ENCODE data around the gene GOLGA6D. TPM values are rescaled to one million over a fixed set of nuclear protein-coding genes. Genes with fewer than 3 reads are reported as not detected.
A peak's percentile ranks its signal among the peaks of the same experiment; 100 is the strongest.
"Not testable (repeated sequence)": the region's sequence is repeated elsewhere in the genome, so short reads cannot be mapped to it uniquely, and the experiment has no call there.

The GOLGA6D gene
- total RNA-seq, 1 donor from 2014 or later = not detected

DNA sequence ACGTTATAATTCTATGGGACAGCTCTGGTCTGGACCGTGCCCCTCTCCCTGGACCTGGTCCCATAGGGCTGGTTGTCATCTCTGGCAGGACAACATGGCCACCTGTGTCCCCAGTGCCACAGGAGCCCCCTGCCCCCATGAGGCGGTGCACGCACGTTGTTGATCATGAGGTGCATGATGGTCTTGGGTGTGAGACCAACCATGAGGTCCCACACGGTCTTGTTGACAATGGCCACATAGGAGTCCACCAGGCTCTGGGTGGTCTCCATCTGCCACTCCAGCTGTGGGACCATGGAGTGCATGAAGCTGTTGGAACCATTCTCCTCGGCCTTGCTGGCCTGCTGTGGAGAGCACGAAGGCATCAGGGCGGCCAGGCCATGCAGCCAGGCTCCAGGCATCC, 19.7 kb downstream of the GOLGA6D start:
- no peak for ATAC-seq
- Histone ChIP-seq H3K9me3 (no peaks in the 10 kb centered on the region), H3K27me3 (ENCODE audit: low read depth) (peaks cover 5% of the 10 kb centered on the region), H3K36me3 (no peaks in the 10 kb centered on the region), H3K4me1 (no peaks in the 10 kb centered on the region), H3K27ac (no peak overlapping the region), H3K4me3 (no peak overlapping the region)
- intact Hi-C loops (cut with DNase I) = no loop called here
- no peak for DNase-seq
- TF ChIP-seq, protein P1, sequence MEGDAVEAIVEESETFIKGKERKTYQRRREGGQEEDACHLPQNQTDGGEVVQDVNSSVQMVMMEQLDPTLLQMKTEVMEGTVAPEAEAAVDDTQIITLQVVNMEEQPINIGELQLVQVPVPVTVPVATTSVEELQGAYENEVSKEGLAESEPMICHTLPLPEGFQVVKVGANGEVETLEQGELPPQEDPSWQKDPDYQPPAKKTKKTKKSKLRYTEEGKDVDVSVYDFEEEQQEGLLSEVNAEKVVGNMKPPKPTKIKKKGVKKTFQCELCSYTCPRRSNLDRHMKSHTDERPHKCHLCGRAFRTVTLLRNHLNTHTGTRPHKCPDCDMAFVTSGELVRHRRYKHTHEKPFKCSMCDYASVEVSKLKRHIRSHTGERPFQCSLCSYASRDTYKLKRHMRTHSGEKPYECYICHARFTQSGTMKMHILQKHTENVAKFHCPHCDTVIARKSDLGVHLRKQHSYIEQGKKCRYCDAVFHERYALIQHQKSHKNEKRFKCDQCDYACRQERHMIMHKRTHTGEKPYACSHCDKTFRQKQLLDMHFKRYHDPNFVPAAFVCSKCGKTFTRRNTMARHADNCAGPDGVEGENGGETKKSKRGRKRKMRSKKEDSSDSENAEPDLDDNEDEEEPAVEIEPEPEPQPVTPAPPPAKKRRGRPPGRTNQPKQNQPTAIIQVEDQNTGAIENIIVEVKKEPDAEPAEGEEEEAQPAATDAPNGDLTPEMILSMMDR (IDR thresholded peaks at IDR 0.05) = no peak

DNA sequence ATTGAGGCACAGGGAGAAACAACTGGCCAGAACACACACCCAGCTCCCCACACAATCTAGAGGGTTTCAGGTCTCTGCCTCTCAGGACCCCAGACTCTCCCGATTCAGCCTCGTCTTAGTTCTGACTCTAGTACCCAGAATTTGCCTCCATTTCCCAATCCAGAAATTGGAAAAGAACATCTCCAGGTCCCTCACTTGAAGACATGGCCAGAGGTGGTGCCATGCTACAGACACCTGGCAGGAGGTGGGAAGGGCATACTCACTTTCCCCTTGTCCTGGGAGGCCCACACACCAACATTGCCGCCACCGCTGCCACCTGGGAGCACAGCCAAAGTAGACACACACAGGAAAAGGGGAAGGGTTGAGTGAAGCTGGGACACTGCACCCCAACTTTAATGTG, 20.1 kb downstream of the GOLGA6D start:
- intact Hi-C loops (cut with DNase I); H3K27me3 ChIP-seq (ENCODE audit: low read depth); H3K27ac ChIP-seq: not testable (repeated sequence)

DNA sequence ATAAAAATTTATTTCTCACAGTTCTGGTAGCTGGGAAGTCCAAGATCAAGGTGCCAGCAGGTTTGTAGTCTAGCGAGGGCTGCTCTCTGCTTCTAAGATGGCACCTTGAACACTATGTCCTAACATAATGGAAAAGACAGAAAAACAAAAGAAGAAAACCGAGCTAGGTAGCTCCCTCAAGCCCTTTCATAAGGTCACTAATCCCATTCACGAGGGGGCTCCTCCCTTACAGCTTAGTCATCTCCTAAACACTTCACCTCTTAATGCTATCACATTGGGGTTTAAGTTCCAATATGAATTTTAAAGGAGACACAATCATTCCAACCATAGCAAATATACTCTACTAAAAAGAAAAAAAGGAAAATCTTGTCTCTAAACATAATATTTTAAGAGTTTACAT, 23.6 kb downstream of the GOLGA6D start:
- H3K4me3 ChIP-seq = no peak overlapping the region
- peaks cover 10% of the 10 kb centered on the region for H3K27me3 ChIP-seq (ENCODE audit: low read depth)
- intact Hi-C loops (cut with DNase I) = no loop called here
- no peaks in the 10 kb centered on the region for H3K9me3 ChIP-seq
- TF ChIP-seq, protein P1 (IDR thresholded peaks at IDR 0.05) = no peak
- DNase-seq (no peak), ATAC-seq (no peak)
- no peak overlapping the region for H3K27ac ChIP-seq
- no peaks in the 10 kb centered on the region for H3K36me3 ChIP-seq
- no peaks in the 10 kb centered on the region for H3K4me1 ChIP-seq

More for the DNA sequence above, 20.1 kb downstream of the GOLGA6D start:
- DNase-seq, H3K4me3 ChIP-seq, H3K4me1 ChIP-seq, H3K9me3 ChIP-seq, ATAC-seq, H3K36me3 ChIP-seq: not testable (repeated sequence)

DNA sequence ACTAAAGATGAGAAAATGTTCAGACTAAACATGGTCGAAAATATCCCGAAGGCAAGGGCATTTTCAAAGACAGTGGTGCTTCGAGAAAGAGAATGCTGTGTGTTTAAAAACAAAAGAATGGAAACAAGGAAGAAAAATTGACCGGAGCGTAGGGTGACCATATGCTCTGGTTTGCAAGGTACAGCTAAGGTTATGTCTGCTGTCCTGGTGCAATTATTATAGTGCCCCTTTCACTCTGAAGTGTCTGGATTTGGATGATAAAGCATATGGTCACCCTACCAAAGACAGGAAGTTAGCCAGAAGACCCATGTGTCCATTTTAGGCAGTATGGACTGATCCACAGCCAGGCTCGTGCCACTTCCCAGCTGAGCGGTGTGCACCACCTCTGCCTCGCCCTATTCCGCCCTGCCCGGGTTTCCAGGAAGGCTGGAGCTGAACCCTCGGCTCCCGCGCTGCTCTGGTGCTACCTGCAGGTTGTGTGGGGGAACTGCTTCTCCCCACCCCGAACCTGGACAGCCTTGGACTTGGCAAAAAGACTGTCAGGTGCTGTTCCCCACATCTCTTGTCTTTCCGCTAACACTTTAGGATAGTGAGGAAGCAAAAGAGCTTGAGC, 25.2 kb downstream of the GOLGA6D start:
- H3K36me3 ChIP-seq = no peaks in the 10 kb centered on the region
- H3K4me1 ChIP-seq = no peaks in the 10 kb centered on the region
- ATAC-seq = peak; percentile 63 to 77
- no peaks in the 10 kb centered on the region for H3K9me3 ChIP-seq
- no peak for DNase-seq
- peaks cover 10% of the 10 kb centered on the region for H3K27me3 ChIP-seq (ENCODE audit: low read depth)
- TF ChIP-seq, protein P1 (IDR thresholded peaks at IDR 0.05) = peak; percentile 36
- intact Hi-C loops (cut with DNase I) = no loop called here
- no peak overlapping the region for H3K27ac ChIP-seq
- no peak overlapping the region for H3K4me3 ChIP-seq

DNA sequence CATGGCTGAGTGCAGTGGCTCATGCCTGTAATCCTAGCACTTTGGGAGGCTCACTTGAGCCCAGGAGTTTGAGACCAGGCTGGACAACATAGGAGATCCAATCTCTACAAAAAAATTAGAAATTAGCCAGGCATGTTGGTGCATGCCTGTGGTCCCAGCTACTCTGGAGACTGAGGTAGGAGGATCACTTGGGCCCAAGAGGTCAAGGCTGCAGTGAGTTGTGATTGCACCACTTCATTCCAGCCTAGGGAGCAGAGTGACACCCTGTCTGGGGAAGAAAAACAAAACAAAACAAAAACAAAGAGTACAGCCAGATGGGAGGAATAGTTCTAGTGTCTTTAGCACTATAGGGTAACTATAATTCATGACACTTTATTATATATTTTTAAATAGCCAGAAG, 27.1 kb downstream of the GOLGA6D start:
- no peak for DNase-seq
- Histone ChIP-seq H3K36me3 (no peaks in the 10 kb centered on the region), H3K9me3 (no peaks in the 10 kb centered on the region), H3K4me3 (no peak overlapping the region), H3K4me1 (no peaks in the 10 kb centered on the region), H3K27me3 (ENCODE audit: low read depth) (peaks cover 10% of the 10 kb centered on the region), H3K27ac (no peak overlapping the region)
- intact Hi-C loops (cut with DNase I) = no loop called here
- ATAC-seq = no peak
- TF ChIP-seq, protein P1 (IDR thresholded peaks at IDR 0.05) = no peak

DNA sequence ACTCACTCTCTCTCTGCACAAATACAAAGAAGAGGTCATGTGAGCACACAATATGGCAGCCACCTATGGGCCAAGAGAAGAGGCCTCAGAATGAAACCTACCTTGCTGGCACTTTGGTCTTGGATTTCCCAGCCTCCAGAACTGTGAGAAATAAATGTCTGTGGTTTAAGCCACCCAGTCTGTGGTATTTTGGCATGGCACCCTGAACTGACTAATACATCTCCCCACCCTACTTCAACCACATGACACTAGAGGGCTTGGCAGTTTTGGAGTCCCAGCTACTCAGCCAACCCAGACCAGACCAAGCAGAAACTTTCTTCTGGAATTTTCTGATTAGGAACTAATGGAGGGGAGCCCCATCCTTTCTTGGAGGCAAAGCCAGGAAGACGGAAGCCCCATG, 29.9 kb downstream of the GOLGA6D start:
- ATAC-seq; intact Hi-C loops (cut with DNase I); H3K9me3 ChIP-seq; H3K4me1 ChIP-seq; DNase-seq; H3K27me3 ChIP-seq (ENCODE audit: low read depth); H3K27ac ChIP-seq; H3K4me3 ChIP-seq; H3K36me3 ChIP-seq: not testable (repeated sequence)
